PC-9 (cell line): ENCODE data around the gene RAG1. TPM values are rescaled to one million over a fixed set of nuclear protein-coding genes. Genes with fewer than 3 reads are reported as not detected.

Source experiments
- BruUV-seq: library from RNA; stranded (reverse); fragments of 400-500 nt; replicated peaks from 2 replicates; lab custom pipeline; 2021; lab: Mats Ljungman, UMichigan
- CTCF ChIA-PET: fragments of 300-600 bp; sonication (Branson Sonifier 250); formaldehyde crosslinking; loops from one replicate; lab custom pipeline; 2022; ENCODE audit warnings: antibody characterized with exemption; lab: Charles Lee
- POLR2A ChIA-PET: fragments of 300-600 bp; sonication (Branson Sonifier 250); formaldehyde crosslinking; loops from one replicate; lab custom pipeline; 2022; ENCODE audit warnings: antibody characterized with exemption; ENCODE audit not compliant: unreplicated experiment; lab: Charles Lee
- DNase-seq, 2 experiments: peaks; one replicate each; pipeline versions ENCODE4 v3.0.0 to v3.0.0-alpha.2; 2015 to 2022; ENCODE audit warnings: mixed read lengths in 1 of 2
- H2AFZ ChIP-seq: fragments of 200-600 bp; sonication (generic); 2 replicates; pipeline ENCODE4 v1.8.1; 2017; ENCODE audit warnings: antibody characterized with exemption
- H3F3A ChIP-seq: fragments of 200-600 bp; sonication (generic); 2 replicates; pipeline ENCODE4 v1.8.1; 2017; ENCODE audit warnings: antibody characterized with exemption, mild to moderate bottlenecking, low read depth; ENCODE audit not compliant: insufficient read depth
- H3K27ac ChIP-seq: fragments of 200-600 bp; sonication (generic); 2 replicates; pipeline ENCODE4 v1.6.1; 2016; ENCODE audit warnings: mixed run types
- H3K27me3 ChIP-seq: fragments of 200-600 bp; sonication (generic); 2 replicates; pipeline ENCODE4 v1.6.1; 2016; ENCODE audit warnings: low read depth, mixed run types; ENCODE audit not compliant: insufficient read depth
- H3K36me3 ChIP-seq: fragments of 200-600 bp; sonication (generic); 2 replicates; pipeline ENCODE4 v1.6.1; 2016; ENCODE audit warnings: low read depth, mixed run types
- H3K4me1 ChIP-seq: fragments of 200-600 bp; sonication (generic); replicated peaks from 2 replicates; pipeline ENCODE4 v1.6.1; 2016; ENCODE audit warnings: mixed run types; ENCODE audit not compliant: insufficient read depth
- H3K4me2 ChIP-seq: fragments of 200-600 bp; sonication (generic); 2 replicates; pipeline ENCODE4 v1.6.1; 2017; ENCODE audit warnings: mixed run types
- H3K4me3 ChIP-seq: fragments of 200-600 bp; sonication (generic); 2 replicates; pipeline ENCODE4 v1.6.1; 2016; ENCODE audit warnings: mixed run types
- H3K79me2 ChIP-seq: fragments of 200-600 bp; sonication (generic); 2 replicates; pipeline ENCODE4 v1.6.1; 2017; ENCODE audit warnings: low read depth, mixed run types
- H3K9me2 ChIP-seq: fragments of 200-600 bp; sonication (generic); 2 replicates; pipeline ENCODE4 v1.8.1; 2017; ENCODE audit warnings: mild to moderate bottlenecking; ENCODE audit not compliant: insufficient read depth
- H3K9me3 ChIP-seq: fragments of 200-600 bp; sonication (generic); 2 replicates; pipeline ENCODE4 v1.8.1; 2016; ENCODE audit warnings: low read depth; ENCODE audit not compliant: insufficient read depth
- H4K20me1 ChIP-seq: fragments of 200-600 bp; sonication (generic); 2 replicates; pipeline ENCODE4 v1.8.1; 2017; ENCODE audit not compliant: insufficient read depth
- CTCF ChIP-seq: fragments of 200-600 bp; sonication (generic); conservative IDR thresholded peaks from 2 replicates; pipeline ENCODE4 v1.6.1; 2017; ENCODE audit warnings: mixed run types, antibody characterized with exemption, mild to moderate bottlenecking, moderate library complexity
- EZH2 ChIP-seq: fragments of 200-600 bp; sonication (generic); IDR thresholded peaks from 2 replicates; pipeline ENCODE4 v1.8.0; 2017; ENCODE audit warnings: antibody characterized with exemption, low read depth
- intact Hi-C: fragments of 100-400 bp; cut with micrococcal nuclease; formaldehyde crosslinking; loops from one replicate; pipeline ENCODE4 v1.10.0; 2022; ENCODE audit not compliant: unreplicated experiment
- total RNA-seq: library from RNA; stranded (reverse); gene quantifications from 2 replicates; pipeline ENCODE4 v1.2.3, GENCODE V29; 2021

The RAG1 gene
- total RNA-seq, 1 experiment from 2014 or later, result 0.31 TPM

GRCh38 chr11:36609383-36609782 is 41.6 kb downstream of the RAG1 start:
- Histone ChIP-seq H2AFZ (no peak overlapping the region), H3K27ac (no peak overlapping the region), H4K20me1 (0 out of 2 replicates have a peak, but pooled peaks cover 4% of the 10 kb centered on the region), H3K36me3 (no peaks in the 10 kb centered on the region), H3K4me2 (no peak overlapping the region), H3K4me3 (no peak overlapping the region), H3K79me2 (no peaks in the 10 kb centered on the region), H3F3A (no peaks in the 10 kb centered on the region), H3K27me3 (no peaks in the 10 kb centered on the region), H3K4me1 (no peaks in the 10 kb centered on the region), H3K9me3 (no peaks in the 10 kb centered on the region), H3K9me2 (no peaks in the 10 kb centered on the region)
- intact Hi-C loops, result no loop called here
- POLR2A ChIA-PET, result no interaction called here
- DNase-seq, result no peak
- CTCF ChIA-PET, result no interaction called here
- TF ChIP-seq CTCF (no peak), EZH2 (no peak)
- BruUV-seq, result no TSS peak

GRCh38 chr11:36615826-36616225 is 48.0 kb downstream of the RAG1 start:
- Histone ChIP-seq H3K9me3 (no peaks in the 10 kb centered on the region), H2AFZ (no peak overlapping the region), H3K27me3 (no peaks in the 10 kb centered on the region)

GRCh38 chr11:36617543-36618362 is 49.9 kb downstream of the RAG1 start:
- H3K4me3 ChIP-seq, result no peak overlapping the region
- ChIA-PET POLR2A (no interaction called here), CTCF (no interaction called here)
- H3K27ac ChIP-seq, result no peak overlapping the region
- intact Hi-C loops, result no loop called here
- no peak for DNase-seq
- no peaks in the 10 kb centered on the region for H4K20me1 ChIP-seq
- no peak overlapping the region for H2AFZ ChIP-seq
- no peak overlapping the region for H3K4me2 ChIP-seq
- no peaks in the 10 kb centered on the region for H3K36me3 ChIP-seq
- H3K79me2 ChIP-seq, result no peaks in the 10 kb centered on the region
- BruUV-seq, result no TSS peak
- no peaks in the 10 kb centered on the region for H3K4me1 ChIP-seq
- no peaks in the 10 kb centered on the region for H3F3A ChIP-seq
- TF ChIP-seq EZH2, result no peak
- no peak for TF ChIP-seq CTCF
- no peaks in the 10 kb centered on the region for H3K27me3 ChIP-seq
- H3K9me2 ChIP-seq, result no peaks in the 10 kb centered on the region
- no peaks in the 10 kb centered on the region for H3K9me3 ChIP-seq

More at GRCh38 chr11:36615826-36616225, 48.0 kb downstream of the RAG1 start:
- no peaks in the 10 kb centered on the region for H3K9me2 ChIP-seq
- H3K4me1 ChIP-seq, result no peaks in the 10 kb centered on the region
- ChIA-PET POLR2A (no interaction called here), CTCF (no interaction called here)
- H3F3A ChIP-seq, result no peaks in the 10 kb centered on the region
- intact Hi-C loops, result no loop called here
- no TSS peak for BruUV-seq
- H3K79me2 ChIP-seq, result no peaks in the 10 kb centered on the region
- no peak overlapping the region for H3K4me2 ChIP-seq
- no peak for DNase-seq
- no peaks in the 10 kb centered on the region for H3K36me3 ChIP-seq
- H3K27ac ChIP-seq, result no peak overlapping the region
- H3K4me3 ChIP-seq, result no peak overlapping the region
- TF ChIP-seq EZH2 (no peak), CTCF (no peak)
- H4K20me1 ChIP-seq, result no peaks in the 10 kb centered on the region
